ENCODE data around the gene CHI3L2. TPM values are rescaled to one million over a fixed set of nuclear protein-coding genes. Genes with fewer than 3 reads are reported as not detected.
A peak's percentile ranks its signal among the peaks of the same experiment; 100 is the strongest.

CHI3L2 gene
- total and polyA plus RNA-seq, 8 donors = 0.33 to 222 (median 0.56) TPM

DNA sequence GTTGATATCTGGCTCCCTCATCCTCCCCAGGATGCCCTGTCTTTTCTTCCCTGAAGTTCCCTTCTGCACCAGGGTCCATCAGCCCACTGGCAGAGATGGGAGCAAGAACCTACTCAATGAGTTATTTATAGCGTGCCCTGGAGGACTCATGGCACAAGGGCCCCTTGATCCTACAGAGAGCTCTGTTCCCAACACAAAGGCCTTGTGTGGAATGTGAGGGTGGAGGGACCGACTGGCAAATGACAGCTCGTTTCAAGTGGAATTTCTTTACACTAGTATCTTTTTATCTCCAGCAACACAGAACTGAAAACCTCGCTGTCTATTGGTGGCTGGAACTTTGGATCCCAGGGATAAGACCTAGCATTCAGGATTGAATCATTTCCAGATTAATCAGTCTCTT is 22.4 kb downstream of the CHI3L2 start:
- intact Hi-C loops (cut with DNase I) = no loop called here
- no peaks in the 10 kb centered on the region for H3K9me3 ChIP-seq
- H3K27ac ChIP-seq = no peak overlapping the region
- H3K4me1 ChIP-seq = no peaks in the 10 kb centered on the region
- peaks cover 0 to 6% of the 10 kb centered on the region in 2 donors for H3K27me3 ChIP-seq
- ATAC-seq (no peak), DNase-seq (no peak)
- TF ChIP-seq, protein P1, sequence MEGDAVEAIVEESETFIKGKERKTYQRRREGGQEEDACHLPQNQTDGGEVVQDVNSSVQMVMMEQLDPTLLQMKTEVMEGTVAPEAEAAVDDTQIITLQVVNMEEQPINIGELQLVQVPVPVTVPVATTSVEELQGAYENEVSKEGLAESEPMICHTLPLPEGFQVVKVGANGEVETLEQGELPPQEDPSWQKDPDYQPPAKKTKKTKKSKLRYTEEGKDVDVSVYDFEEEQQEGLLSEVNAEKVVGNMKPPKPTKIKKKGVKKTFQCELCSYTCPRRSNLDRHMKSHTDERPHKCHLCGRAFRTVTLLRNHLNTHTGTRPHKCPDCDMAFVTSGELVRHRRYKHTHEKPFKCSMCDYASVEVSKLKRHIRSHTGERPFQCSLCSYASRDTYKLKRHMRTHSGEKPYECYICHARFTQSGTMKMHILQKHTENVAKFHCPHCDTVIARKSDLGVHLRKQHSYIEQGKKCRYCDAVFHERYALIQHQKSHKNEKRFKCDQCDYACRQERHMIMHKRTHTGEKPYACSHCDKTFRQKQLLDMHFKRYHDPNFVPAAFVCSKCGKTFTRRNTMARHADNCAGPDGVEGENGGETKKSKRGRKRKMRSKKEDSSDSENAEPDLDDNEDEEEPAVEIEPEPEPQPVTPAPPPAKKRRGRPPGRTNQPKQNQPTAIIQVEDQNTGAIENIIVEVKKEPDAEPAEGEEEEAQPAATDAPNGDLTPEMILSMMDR (IDR thresholded peaks at IDR 0.05) = no peak
- H3K36me3 ChIP-seq = no peaks in the 10 kb centered on the region
- H3K4me3 ChIP-seq = no peak overlapping the region

DNA sequence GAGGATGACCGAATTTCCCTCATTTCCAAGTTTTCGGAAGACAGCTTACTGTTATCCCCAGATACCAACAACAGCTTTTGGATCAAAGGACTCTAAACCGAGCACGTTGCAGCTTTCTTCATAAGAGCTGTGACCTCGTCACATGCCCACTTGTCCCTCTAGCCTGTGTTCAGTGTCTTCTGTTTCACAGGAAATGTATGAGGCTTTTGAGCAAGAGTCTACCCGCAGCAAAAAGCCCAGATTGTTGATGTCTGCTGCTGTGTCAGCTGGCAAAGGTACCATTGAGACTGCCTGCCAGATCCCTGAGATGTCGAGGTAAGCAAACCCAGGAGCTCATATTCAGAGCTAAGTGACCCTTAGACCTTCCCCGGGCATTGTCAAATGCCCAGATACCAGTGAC is 24.1 kb downstream of the CHI3L2 start:
- ATAC-seq = no peak
- TF ChIP-seq, protein P1 (IDR thresholded peaks at IDR 0.05) = no peak
- H3K4me3 ChIP-seq = no peak overlapping the region
- H3K27ac ChIP-seq = no peak overlapping the region
- H3K4me1 ChIP-seq = no peaks in the 10 kb centered on the region
- no peak for DNase-seq
- peaks cover 0 to 6% of the 10 kb centered on the region in 2 donors for H3K27me3 ChIP-seq
- no peaks in the 10 kb centered on the region for H3K36me3 ChIP-seq
- no peaks in the 10 kb centered on the region for H3K9me3 ChIP-seq
- intact Hi-C loops (cut with DNase I) = no loop called here

DNA sequence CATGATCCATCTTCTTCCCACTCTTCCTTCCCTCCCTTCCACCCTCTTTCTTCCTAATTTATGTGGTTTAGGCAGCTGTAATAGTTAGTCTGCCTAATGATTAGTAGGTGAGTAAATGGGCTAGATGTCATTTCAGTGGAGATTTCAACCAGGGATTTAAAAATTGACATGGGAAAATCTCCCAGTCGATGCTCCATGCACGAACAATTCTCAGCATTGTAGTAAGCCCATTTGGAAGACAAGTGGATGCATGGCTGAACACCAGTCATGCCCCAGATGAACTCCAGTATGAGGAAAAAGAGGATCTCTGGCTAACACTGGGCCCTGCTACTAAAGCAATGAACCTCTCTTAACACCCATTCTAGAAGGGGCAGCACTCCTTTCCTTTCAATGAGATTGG is 25.3 kb downstream of the CHI3L2 start:
- no peak for DNase-seq
- Histone ChIP-seq H3K27me3 (peaks cover 0 to 6% of the 10 kb centered on the region in 2 donors), H3K4me1 (no peaks in the 10 kb centered on the region), H3K27ac (no peak overlapping the region), H3K9me3 (no peaks in the 10 kb centered on the region), H3K36me3 (no peaks in the 10 kb centered on the region), H3K4me3 (no peak overlapping the region)
- ATAC-seq = no peak
- intact Hi-C loops (cut with DNase I) = no loop called here
- TF ChIP-seq, protein P1 (IDR thresholded peaks at IDR 0.05) = no peak

DNA sequence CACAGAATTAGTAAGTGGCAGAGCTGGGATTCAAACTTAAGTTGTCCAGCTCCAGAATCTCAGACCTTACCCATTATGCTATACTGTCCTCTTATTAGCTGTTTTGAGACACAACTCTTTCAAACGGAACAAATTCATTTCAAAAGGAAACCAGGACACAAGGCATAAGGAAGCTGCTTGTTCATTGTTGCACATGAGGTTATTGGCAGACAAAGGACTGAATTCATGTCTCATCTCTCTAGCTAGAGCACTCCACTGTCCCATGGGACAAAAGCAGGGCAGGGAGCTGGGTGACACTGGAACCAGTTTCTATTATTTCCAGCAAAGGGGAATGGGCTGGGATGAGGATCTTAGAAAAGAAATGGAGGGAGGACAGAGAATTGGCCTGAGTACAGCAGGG is 26.4 kb downstream of the CHI3L2 start:
- no peaks in the 10 kb centered on the region for H3K4me1 ChIP-seq
- H3K4me3 ChIP-seq = no peak overlapping the region
- no peak overlapping the region for H3K27ac ChIP-seq
- ATAC-seq (no peak), DNase-seq (no peak)
- intact Hi-C loops (cut with DNase I) = no loop called here
- H3K27me3 ChIP-seq = peaks cover 0 to 6% of the 10 kb centered on the region in 2 donors
- no peaks in the 10 kb centered on the region for H3K9me3 ChIP-seq
- H3K36me3 ChIP-seq = no peaks in the 10 kb centered on the region
- TF ChIP-seq, protein P1 (IDR thresholded peaks at IDR 0.05) = no peak

DNA sequence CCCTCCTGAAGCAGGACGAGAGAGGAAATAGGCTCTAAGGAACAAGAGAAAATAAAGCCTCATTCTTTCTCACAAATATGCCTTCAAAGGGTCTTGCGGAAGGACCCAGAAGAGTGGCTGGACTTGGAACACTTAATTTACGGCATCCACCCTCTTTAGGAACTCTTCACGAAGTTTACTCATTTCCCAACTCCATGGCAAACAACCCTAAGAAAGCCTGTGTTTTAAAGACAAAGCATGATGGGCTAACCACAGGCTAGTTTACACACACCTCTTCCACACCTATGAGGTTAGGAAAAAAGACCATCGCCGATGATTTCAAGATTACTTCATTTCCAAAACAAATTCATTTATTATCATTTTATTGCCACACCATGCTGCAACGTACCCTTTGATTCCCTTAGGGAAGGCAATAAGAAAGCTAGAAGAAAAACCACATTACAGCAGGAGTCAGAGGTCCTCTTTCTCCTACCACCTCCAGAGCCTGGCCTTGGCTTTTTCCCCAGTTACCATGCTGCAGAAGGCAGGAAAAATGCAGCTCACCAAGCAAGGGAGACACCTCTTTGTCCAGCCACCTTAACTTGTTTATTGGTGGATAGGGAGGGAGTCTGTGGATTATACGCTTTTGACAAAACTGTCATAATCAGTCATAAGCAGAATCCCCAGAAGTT is 29.6 kb downstream of the CHI3L2 start:
- Histone ChIP-seq H3K9me3 (no peaks in the 10 kb centered on the region), H3K4me1 (no peaks in the 10 kb centered on the region), H3K36me3 (no peaks in the 10 kb centered on the region), H3K27ac (no peak overlapping the region), H3K27me3 (peaks cover 0 to 6% of the 10 kb centered on the region in 2 donors), H3K4me3 (no peak overlapping the region)
- intact Hi-C loops (cut with DNase I) = no loop called here
- peak; percentile 87 for ATAC-seq
- TF ChIP-seq, protein P1 (IDR thresholded peaks at IDR 0.05) = no peak
- peak in 1 of 4 donors; percentile 33 for DNase-seq
